ENCODE data around the gene THRAP3. TPM values are rescaled to one million over a fixed set of nuclear protein-coding genes. Genes with fewer than 3 reads are reported as not detected.

THRAP3 gene
- total RNA-seq, 2 donors from 2014 or later, result 81.0 to 103 TPM

DNA sequence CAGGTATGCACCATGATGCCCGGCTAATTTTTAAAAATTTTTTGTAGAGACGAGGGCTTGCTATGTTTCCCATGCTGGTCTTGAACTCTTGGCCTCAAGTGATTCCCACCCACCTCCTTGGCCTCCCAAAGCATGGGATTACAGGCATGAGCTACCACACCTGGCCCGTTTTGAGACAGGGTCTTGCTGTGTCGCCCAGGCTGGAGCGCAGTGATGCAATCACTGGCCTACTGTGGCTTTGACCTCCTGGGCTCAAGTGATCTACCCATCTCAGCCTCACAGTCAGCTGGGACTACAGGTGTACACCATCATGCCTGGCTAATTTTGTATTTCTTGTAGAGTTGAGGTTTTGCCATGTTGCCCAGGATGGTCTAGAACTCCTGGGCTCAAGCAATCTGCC lies 74.4 kb downstream of the THRAP3 start:
- Histone ChIP-seq H3K9ac (ENCODE audit: low read depth in 2 of 2, low read length in 2 of 2) (no peak overlapping the region), H3K27ac (no peak overlapping the region), H3K27me3 (no peaks in the 10 kb centered on the region), H3K36me3 (peaks cover 11% of the 10 kb centered on the region), H3K9me3 (no peaks in the 10 kb centered on the region), H3K4me1 (no peaks in the 10 kb centered on the region), H3K4me3 (no peak overlapping the region)
- DNase-seq, result no peak
- TF ChIP-seq, protein P1, sequence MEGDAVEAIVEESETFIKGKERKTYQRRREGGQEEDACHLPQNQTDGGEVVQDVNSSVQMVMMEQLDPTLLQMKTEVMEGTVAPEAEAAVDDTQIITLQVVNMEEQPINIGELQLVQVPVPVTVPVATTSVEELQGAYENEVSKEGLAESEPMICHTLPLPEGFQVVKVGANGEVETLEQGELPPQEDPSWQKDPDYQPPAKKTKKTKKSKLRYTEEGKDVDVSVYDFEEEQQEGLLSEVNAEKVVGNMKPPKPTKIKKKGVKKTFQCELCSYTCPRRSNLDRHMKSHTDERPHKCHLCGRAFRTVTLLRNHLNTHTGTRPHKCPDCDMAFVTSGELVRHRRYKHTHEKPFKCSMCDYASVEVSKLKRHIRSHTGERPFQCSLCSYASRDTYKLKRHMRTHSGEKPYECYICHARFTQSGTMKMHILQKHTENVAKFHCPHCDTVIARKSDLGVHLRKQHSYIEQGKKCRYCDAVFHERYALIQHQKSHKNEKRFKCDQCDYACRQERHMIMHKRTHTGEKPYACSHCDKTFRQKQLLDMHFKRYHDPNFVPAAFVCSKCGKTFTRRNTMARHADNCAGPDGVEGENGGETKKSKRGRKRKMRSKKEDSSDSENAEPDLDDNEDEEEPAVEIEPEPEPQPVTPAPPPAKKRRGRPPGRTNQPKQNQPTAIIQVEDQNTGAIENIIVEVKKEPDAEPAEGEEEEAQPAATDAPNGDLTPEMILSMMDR (IDR thresholded peaks at IDR 0.05), result no peak
- intact Hi-C loops (cut with DNase I), result no loop called here

- H3K27me3 ChIP-seq, result no peaks in the 10 kb centered on the region
- H3K27ac ChIP-seq, result peak overlapping the region; percentile 38
- no peaks in the 10 kb centered on the region for H3K9me3 ChIP-seq
- TF ChIP-seq, protein P1 (IDR thresholded peaks at IDR 0.05), result no peak
- H3K9ac ChIP-seq (ENCODE audit: low read depth in 2 of 2, low read length in 2 of 2), result peak overlapping the region in 1 of 2 donors; percentile 3
- H3K4me3 ChIP-seq, result no peak overlapping the region
- intact Hi-C loops (cut with DNase I), result no loop called here
- H3K36me3 ChIP-seq, result peaks cover 11% of the 10 kb centered on the region
- no peak for DNase-seq
- no peaks in the 10 kb centered on the region for H3K4me1 ChIP-seq
These were observed 76.3 kb downstream of the THRAP3 start for GRCh38 chr1:36300526-36300925.

GRCh38 chr1:36301220-36301619 lies 77.0 kb downstream of the THRAP3 start:
- peaks cover 4% of the 10 kb centered on the region for H3K4me1 ChIP-seq
- H3K4me3 ChIP-seq, result no peak overlapping the region
- no peaks in the 10 kb centered on the region for H3K27me3 ChIP-seq
- no peak for DNase-seq
- peaks cover 11% of the 10 kb centered on the region for H3K36me3 ChIP-seq
- no peak overlapping the region for H3K27ac ChIP-seq
- no peaks in the 10 kb centered on the region for H3K9me3 ChIP-seq
- TF ChIP-seq, protein P1 (IDR thresholded peaks at IDR 0.05), result no peak
- intact Hi-C loops (cut with DNase I), result no loop called here
- peak overlapping the region in 1 of 2 donors; percentile 3 for H3K9ac ChIP-seq (ENCODE audit: low read depth in 2 of 2, low read length in 2 of 2)

DNA sequence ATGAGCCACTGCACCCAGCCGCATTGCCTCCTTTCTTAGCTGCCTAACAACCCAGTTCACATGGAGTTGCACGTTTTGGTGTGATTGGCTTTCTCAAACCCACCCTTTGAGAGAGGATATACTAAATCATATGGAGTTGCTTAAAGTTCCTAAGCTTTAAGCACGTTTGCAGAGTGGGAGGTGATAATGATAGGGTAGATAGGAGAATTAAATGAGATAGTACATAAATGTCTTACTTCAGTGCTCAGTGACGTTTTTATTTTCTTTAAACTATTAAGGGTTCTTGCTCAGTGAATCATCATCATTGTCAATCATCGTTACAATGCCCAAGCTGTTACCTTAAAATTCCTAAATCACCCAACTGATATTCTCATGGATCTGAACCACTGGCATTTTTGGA lies 79.0 kb downstream of the THRAP3 start:
- DNase-seq, result no peak
- Histone ChIP-seq H3K9me3 (no peaks in the 10 kb centered on the region), H3K4me1 (peaks cover 4% of the 10 kb centered on the region), H3K27ac (no peak overlapping the region), H3K9ac (ENCODE audit: low read depth in 2 of 2, low read length in 2 of 2) (no peak overlapping the region), H3K4me3 (no peak overlapping the region), H3K27me3 (no peaks in the 10 kb centered on the region), H3K36me3 (peaks cover 11% of the 10 kb centered on the region)
- TF ChIP-seq, protein P1 (IDR thresholded peaks at IDR 0.05), result no peak
- intact Hi-C loops (cut with DNase I), result no loop called here

DNA sequence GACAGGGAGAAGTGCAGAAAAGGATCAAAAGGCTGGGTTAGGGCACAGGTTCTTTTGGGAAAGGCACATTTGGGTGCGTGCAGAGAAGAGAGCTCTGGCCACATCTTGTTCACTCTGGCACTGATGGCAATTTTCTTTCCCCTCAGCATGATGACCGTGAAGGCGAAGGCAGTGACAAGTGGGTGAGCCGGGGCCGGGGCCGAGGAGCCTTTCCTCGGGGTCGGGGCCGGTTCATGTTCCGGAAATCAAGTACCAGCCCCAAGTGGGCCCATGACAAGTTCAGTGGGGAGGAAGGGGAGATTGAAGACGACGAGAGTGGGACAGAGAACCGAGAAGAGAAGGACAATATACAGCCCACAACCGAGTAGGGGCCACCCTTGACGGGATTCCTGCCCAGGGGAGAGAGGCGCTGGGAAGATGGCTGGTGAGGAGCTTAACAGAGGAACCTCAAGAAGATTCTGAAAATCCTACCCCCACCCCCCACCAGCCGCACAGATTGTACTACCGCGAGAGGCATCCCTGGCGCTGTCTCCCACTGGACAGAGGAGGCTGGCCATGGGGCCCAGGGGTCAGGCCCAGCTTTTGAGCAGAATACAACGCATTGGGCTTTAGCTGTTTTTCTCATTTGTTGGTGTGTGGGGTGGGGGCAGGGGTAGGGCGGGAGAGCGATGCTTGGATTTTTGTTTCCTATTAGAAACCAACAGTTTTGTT lies 79.6 kb downstream of the THRAP3 start:
- peaks cover 11% of the 10 kb centered on the region for H3K36me3 ChIP-seq
- TF ChIP-seq, protein P1 (IDR thresholded peaks at IDR 0.05), result no peak
- peaks cover 4% of the 10 kb centered on the region for H3K4me1 ChIP-seq
- H3K9me3 ChIP-seq, result no peaks in the 10 kb centered on the region
- DNase-seq, result no peak
- H3K9ac ChIP-seq (ENCODE audit: low read depth in 2 of 2, low read length in 2 of 2), result no peak overlapping the region
- no peaks in the 10 kb centered on the region for H3K27me3 ChIP-seq
- no peak overlapping the region for H3K27ac ChIP-seq
- intact Hi-C loops (cut with DNase I), result no loop called here
- no peak overlapping the region for H3K4me3 ChIP-seq
